A549 (cell line): ENCODE data around the gene TMEM240.

Experiments used
- KDM5A ChIP-seq: fragments of 200-600 bp; sonication (generic); IDR thresholded peaks from 2 replicates; pipeline ENCODE4 v1.6.1; 2016; ENCODE audit warnings: antibody characterized with exemption, mild to moderate bottlenecking
- NFE2L2 ChIP-seq: fragments of 150-350 bp; conservative IDR thresholded peaks from 2 replicates; pipeline ENCODE4 v1.6.1; 2014; ENCODE audit warnings: low read length
- PHF8 ChIP-seq: fragments of 200-600 bp; sonication (generic); IDR thresholded peaks from 2 replicates; pipeline ENCODE4 v1.6.1; 2016; ENCODE audit warnings: low read depth, mild to moderate bottlenecking, antibody characterized with exemption, moderate library complexity, borderline replicate concordance
- POLR2A ChIP-seq: IDR thresholded peaks from 2 replicates; pipeline ENCODE4 v1.6.1; 2012; ENCODE audit warnings: mild to moderate bottlenecking, low read length
- TF ChIP-seq, protein P1 (sequence below): IDR thresholded peaks from 2 replicates; pipeline ENCODE4 v1.6.1; 2012; ENCODE audit warnings: low read depth, borderline replicate concordance
- TF ChIP-seq, protein P2 (sequence below): fragments of >200 bp; sonication (Bioruptor Twin); formaldehyde crosslinking; IDR thresholded peaks from 3 replicates; pipeline ENCODE4 v1.5.1; 2016

DNA sequence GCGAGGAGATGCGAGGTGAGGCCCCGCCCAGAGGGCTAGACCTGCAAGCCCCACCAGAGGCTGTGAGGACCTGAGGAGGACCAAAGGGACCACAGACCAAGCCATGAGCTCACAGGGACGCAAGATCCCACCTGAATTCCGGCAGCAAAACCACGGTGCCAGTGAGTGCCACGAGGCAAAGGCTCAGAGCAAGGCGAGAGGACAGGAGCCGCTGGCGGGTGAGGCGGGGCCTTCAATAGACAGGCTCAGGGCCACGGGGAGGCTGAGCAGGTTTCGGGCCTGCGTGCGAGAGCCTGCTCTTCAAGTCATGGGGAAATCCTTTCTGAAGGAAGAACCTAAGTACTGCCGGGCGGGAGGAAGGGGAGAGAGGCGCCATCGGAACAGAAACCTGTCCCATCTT lies 7.1 kb upstream of the TMEM240 start:
- no peak for TF ChIP-seq NFE2L2
- TF ChIP-seq, protein P1, sequence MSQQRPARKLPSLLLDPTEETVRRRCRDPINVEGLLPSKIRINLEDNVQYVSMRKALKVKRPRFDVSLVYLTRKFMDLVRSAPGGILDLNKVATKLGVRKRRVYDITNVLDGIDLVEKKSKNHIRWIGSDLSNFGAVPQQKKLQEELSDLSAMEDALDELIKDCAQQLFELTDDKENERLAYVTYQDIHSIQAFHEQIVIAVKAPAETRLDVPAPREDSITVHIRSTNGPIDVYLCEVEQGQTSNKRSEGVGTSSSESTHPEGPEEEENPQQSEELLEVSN: no peak
- TF ChIP-seq, protein P2, sequence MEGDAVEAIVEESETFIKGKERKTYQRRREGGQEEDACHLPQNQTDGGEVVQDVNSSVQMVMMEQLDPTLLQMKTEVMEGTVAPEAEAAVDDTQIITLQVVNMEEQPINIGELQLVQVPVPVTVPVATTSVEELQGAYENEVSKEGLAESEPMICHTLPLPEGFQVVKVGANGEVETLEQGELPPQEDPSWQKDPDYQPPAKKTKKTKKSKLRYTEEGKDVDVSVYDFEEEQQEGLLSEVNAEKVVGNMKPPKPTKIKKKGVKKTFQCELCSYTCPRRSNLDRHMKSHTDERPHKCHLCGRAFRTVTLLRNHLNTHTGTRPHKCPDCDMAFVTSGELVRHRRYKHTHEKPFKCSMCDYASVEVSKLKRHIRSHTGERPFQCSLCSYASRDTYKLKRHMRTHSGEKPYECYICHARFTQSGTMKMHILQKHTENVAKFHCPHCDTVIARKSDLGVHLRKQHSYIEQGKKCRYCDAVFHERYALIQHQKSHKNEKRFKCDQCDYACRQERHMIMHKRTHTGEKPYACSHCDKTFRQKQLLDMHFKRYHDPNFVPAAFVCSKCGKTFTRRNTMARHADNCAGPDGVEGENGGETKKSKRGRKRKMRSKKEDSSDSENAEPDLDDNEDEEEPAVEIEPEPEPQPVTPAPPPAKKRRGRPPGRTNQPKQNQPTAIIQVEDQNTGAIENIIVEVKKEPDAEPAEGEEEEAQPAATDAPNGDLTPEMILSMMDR: no peak
- no peak for TF ChIP-seq KDM5A
- TF ChIP-seq PHF8: no peak
- TF ChIP-seq POLR2A: no peak
